HG03095 (cell line): ENCODE results near the gene MT1M.
A peak's percentile ranks its signal among the peaks of the same experiment; 100 is the strongest.
"Not testable (repeated sequence)": the region's sequence is repeated elsewhere in the genome, so short reads cannot be mapped to it uniquely, and the experiment has no call there.

Experiments
- ATAC-seq: cut with Tn5 transposase; IDR thresholded peaks from one replicate; pipeline ENCODE4 v1.9.1; 2021; ENCODE audit warnings: moderate library complexity; ENCODE audit not compliant: unreplicated experiment

The MT1M gene

DNA sequence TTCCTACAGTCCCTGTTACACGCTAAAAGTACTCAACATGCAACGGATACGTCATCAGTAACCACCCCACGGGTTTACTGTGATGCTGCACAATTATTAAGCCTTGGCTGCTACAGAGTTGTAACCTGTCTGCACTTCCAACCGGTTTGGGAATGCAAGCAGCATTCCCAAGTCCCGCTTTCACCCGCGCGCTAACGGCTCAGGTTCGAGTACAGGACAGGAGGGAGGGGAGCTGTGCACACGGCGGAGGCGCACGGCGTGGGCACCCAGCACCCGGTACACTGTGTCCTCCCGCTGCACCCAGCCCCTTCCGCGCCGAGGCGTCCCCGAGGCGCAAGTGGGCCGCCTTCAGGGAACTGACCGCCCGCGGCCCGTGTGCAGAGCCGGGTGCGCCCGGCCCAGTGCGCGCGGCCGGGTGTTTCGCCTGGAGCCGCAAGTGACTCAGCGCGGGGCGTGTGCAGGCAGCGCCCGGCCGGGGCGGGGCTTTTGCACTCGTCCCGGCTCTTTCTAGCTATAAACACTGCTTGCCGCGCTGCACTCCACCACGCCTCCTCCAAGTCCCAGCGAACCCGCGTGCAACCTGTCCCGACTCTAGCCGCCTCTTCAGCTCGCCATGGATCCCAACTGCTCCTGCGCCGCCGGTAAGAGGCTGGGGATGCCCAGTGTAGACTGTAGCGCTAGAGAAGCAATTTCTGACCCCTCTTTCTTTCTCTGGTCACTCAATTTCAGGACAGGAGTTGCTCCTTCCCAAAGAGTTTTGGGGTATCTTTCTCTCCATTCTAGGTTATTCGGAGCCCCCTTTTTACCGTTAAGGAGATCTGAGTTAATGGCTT is 24.2 kb upstream of the MT1M start, which contains the start of gene MT2A:
Gene MT2A (plus strand): TSS at position 542 of the 833 bp plus-strand sequence. CDS start 72 bp downstream, at position 614.
- ATAC-seq = peak; percentile 84

- no peak for ATAC-seq
These were observed 23.5 kb upstream of the MT1M start for GRCh38 chr16:56608876-56609462.

- ATAC-seq = peak; percentile 33
These were observed 23.0 kb upstream of the MT1M start for GRCh38 chr16:56609463-56609921.

GRCh38 chr16:56610017-56610608 is 22.3 kb upstream of the MT1M start:
- ATAC-seq = no peak

DNA sequence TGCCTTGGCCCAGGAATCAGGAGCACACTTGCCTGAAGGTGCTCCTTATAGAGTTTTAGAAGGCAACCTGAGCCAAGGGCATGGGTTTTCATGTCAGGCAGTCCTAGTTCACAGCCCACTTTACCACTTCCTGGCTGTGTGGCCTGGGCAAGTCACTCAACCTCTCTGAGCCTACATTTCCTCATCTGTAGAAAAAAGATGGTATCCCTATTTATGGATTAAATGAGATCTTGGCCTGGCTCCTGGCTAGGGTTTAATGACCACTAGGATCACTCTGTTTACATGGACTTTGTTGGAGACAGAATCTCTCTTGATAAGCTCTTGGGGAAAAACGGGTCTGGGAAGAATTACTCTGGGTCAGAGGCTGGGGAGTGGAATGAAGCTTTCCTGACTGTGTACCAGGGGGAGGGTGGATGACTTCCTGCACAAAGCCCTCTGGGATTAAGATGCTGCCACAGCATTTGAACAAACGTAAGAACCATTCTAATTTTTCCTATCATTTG is 21.8 kb upstream of the MT1M start:
- ATAC-seq = no peak

GRCh38 chr16:56611281-56611833 is 21.1 kb upstream of the MT1M start:
- ATAC-seq = no peak

GRCh38 chr16:56613706-56614105 is 18.8 kb upstream of the MT1M start:
- ATAC-seq = no peak

- ATAC-seq = no peak
These were observed 17.9 kb upstream of the MT1M start for GRCh38 chr16:56614549-56614991.

DNA sequence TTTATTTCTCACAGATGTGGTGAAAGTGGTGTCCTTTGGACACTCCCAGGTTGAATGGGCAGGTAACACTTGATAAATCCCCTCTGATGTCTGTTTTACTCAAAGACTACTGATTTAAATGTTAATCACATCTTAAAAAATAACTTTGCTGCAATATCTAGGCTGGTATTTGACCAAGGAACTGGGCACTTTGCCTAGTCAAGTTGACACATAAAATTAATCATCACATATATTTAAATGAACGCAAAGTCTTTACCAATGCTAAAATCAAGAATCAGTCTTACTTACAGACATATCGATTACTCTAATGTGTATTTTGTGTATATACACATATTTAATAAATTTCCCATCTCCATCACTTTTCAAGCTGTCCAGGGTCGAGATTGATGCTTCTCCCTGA is 17.1 kb upstream of the MT1M start:
- ATAC-seq = no peak

GRCh38 chr16:56616608-56617211 is 15.7 kb upstream of the MT1M start:
- ATAC-seq = no peak

DNA sequence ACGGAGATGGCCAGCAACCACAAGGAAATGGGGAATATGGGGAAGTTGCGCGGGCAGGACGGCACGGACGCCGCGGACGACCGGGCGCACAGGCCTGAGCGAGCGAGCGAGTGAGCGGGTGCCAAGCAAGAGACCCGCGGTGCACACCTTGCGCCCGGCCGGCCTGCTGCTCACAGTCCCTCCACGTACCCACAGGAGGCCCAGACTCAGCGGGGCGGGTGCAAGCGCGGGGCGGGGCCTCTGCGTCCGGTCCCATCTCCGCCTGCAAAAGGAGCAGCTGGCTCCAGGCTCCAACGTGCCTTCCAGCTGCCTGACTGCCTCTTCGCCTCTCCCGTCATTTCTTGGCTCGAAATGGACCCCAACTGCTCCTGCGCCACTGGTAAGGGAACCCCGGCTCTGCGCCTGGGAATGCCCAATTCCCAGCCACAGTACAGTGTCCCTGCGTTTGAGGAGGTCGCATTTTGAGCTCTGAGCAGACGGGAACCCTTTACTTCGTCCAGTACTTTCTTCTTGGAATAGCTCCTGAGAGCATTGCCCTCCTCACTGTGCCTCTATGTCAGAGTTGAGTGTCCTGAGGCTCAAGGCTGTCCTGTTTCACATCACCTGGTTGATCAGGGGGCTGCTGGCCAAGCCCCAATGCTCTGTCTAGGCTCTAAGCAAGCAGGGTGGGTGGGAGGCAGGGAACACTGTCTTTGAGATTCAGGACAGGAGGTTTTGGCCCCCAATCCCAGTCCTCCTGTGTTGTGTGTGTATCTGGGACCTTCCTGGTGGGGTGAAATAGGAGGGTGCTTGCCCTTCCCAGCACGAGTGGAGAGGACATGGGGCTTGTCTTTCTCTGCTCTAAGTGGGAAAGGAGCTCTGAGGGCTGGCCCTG is 15.0 kb upstream of the MT1M start:
- ATAC-seq = no peak

GRCh38 chr16:56618138-56618537 is 14.3 kb upstream of the MT1M start:
- ATAC-seq = no peak

DNA sequence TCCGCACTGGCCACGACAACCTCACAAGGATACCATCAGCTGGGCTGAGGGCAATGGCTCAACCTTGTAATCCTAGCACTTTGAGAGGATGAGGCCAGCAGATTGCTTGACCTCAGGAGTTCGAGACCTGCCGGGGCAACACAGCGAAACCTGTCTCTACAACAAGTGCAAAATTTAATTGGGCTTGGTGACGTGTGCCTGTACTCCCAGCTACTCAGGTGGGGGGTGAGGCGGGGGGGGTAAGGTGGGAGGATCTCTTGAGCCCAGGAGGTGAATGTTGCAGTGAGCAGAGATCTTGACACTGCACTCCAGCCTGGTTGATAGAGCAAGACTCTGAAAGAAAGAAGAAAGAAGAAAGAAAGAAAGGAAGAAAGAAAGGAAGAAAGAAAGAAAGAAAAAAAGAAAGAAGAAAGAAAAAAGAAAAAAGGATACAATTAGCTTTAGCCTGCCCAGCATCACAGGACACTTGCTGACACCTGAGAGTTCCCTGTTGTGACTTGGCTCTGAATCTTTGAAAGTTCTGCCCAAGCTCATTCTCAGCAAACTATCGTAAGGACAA is 12.0 kb upstream of the MT1M start:
- ATAC-seq = no peak

DNA sequence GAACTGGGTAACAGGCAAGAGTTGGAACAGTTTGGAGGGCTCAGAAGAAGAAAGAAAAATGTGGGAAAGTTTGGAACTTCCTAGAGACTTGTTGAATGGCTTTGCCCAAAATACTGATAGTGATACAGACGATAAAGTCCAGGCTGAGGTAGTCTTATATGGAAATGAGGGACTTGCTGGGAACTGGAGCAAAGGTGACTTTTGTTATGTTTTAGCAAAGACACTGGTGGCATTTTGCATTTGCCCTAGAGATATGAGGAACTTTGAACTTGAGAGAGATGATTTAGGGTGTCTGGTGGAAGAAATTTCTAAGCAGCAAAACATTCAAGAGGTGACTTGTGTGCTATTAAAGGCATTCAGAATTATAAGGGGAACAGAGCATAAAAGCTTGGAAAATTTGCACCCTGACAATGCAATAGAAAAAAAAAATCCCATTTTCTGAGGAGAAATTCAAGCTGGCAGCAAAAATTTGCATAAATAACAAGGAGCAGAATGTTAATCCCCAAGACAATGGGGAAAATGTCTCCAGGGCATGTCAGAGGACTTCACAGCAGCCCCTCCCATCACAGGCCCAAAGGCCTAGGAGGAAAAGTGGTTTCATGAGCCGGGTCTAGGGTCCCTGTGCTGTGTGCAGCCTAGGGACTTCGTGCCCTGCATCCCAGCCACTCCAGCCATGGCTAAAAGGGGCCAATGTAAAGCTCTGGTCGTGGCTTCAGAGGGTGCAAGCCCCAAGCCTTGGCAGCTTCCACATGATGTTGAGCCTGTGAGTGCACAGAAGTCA is 10.6 kb upstream of the MT1M start:
- ATAC-seq = not testable (repeated sequence)

GRCh38 chr16:56623184-56623583 is 9.3 kb upstream of the MT1M start:
- ATAC-seq = not testable (repeated sequence)

- ATAC-seq = no peak
These were observed 8.8 kb upstream of the MT1M start for GRCh38 chr16:56623637-56624036.

DNA sequence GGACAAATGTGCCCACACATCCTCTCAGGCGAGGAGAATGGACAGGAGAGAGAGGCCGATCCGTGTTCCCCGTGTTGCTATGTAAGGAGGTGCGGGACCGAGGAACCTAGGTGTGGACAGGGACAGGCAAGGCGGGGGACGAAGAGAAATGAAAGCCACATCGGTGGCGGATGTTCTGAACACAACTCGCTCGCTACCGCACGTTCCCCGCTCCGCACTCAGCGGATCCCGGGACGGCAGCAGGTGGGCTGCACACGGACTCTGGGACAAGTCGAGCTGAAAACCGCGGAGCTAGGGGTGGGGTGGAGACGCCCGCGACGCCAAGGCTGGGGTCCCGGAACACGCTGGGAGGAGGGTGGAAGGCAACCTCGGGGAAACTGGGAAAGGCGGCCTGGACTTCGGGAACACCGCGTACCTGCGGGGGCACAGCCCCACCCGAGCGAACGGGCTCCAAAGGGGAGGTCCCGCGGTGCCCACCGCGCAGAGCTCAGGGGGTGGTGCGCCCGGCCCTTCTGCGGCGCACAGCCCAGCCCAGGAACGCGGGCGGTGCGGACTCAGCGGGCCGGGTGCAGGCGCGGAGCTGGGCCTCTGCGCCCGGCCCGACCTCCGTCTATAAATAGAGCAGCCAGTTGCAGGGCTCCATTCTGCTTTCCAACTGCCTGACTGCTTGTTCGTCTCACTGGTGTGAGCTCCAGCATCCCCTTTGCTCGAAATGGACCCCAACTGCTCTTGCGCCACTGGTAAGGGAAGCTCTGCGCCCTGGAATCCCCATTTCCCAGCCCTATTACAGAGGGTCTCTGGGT is 7.1 kb upstream of the MT1M start, which contains the start of gene MT1E:
Gene MT1E (plus strand): TSS at position 642 of the 803 bp plus-strand sequence. CDS start 71 bp downstream, at position 713.
- no peak for ATAC-seq
